GM21515 (cell line): ENCODE results near the gene GRIK5.
"Not testable (repeated sequence)": the region's sequence is repeated elsewhere in the genome, so short reads cannot be mapped to it uniquely, and the experiment has no call there.

Source experiments
- ATAC-seq: cut with Tn5 transposase; IDR thresholded peaks from one replicate; pipeline ENCODE4 v1.9.1; 2021; ENCODE audit not compliant: unreplicated experiment

Gene GRIK5

DNA sequence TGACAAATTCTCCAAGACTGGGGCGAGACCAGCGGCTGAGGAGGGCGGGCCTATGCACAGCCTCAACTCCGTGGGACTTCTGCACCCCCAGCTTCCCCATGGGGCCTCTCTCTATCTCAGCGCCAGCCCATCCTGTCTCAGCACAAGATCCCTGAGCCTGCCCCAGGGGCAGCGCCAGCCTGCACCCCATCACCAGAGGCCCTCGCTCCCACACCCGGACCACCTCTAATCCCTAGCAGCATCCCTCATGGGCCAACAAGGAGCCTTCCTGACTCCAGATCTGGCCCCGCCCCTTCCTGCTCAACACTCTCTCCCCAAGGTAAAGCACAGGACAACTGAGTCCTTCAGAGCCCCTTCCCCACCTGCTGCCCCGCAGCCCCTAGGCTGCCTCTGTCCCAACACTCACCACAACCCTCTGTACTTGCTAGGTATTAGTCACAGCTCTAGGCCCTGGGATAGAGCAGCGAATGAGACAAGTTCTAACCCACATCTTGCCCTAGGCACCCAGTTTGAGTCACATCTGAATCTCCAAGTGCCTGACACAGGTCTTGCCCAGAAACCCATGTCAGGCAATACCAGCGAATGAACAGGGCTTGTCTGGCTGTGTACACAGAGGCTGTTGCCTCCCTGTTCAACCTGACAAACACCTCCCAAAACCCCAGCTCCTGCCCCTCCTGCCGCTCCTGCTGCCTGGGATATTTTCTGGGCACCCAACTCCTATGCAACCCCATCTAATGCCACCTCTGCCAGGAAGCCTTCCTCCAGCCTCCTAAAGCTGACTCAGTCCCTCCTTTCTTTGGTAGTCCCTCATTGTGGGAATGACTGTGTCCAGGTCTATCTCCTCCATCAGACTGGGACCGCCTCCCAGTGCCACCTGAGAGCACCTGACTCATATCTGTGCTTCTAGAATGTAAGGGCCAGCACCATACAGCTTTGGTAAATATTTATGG, 18.6 kb downstream of the GRIK5 start:
- ATAC-seq = no peak

DNA sequence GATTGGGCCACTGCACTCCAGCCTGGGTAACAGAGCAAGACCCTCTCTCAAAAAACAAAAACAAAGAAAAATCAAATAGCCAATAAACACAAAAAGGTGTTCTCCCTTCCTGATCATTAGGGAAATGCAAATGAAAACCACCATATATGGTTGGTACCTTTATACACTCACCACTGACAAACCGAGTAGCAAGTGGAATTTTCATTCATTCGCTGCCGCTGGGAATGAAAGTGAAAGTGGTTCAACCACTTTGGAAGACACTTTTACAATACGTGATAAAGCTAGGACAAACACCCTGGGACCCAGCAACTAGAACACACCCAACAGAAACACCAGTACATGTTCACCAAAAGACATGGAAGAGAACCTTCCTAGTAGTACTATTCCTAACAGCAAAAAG, 21.0 kb downstream of the GRIK5 start:
- no peak for ATAC-seq

DNA sequence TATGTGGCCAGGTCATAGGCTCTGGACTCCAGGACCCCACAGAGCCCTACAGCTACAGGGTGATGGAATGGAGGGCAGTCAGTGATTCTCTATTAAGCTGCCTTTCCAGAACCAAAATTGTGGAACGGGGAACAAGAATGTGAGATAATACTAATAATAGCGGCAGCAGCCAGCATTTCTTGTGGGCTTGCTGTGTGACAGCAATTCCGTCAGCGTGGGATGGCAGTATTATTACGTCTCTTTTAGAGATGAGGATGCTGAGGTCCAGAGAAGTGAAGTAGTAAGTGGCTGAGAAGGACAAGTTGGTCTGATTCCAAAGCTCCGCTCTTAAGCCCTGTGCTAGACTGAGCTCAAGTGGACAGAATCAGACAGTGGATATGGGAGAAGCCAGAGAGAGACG, 24.4 kb downstream of the GRIK5 start:
- no peak for ATAC-seq

DNA sequence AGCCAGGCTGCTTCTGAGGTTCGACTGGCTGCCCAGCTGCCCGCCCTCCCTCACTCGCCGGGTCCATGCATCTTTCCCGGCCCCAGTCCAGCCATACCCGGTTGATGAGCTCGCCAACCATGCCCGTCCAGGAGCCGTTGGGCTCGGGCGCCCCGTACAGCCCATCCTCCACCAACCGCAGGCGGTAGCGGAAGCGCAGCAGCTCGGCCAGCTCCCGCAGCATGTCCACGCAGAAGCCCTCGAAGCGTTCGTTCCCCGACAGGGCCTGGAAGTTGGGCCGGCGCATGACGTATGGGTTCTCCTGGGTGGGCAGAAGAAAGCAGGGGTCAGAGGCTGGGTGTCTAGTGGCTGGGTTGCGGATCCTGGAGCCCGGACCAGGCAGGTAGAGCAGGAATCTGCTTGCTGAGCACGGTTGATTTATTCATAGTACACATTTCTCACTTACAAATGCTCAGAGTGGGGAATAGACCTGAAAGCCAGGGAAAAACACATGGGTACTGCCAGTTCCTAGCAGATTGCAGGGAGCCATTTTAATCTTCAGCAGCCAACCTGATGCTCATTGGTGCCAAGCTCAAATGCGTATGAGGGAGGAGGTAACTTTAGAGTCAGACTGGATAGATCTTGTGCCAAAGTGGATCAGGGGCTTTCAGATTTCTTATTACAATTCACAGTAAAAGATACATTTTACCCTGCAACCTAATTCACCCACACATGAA, 27.4 kb downstream of the GRIK5 start:
- ATAC-seq = no peak

DNA sequence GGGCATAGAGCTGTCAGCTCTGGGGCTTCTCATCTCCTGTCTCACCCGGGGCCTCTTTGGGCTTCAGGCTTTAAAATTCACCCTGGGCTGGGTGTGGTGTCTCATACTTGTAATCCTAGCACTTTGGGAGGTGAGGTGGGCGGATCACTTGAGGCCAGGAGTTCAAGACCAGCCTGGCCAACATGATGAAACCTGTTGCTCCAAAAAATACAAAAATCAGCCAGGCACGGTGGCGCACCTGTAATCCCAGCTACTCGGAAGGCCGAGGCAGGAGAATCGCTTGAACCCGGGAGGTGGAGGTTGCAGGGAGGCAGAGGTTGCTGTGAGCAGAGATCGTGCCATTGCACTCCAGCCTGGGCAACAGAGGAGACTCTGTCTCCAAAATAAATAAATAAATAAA, 29.5 kb downstream of the GRIK5 start:
- ATAC-seq = not testable (repeated sequence)

DNA sequence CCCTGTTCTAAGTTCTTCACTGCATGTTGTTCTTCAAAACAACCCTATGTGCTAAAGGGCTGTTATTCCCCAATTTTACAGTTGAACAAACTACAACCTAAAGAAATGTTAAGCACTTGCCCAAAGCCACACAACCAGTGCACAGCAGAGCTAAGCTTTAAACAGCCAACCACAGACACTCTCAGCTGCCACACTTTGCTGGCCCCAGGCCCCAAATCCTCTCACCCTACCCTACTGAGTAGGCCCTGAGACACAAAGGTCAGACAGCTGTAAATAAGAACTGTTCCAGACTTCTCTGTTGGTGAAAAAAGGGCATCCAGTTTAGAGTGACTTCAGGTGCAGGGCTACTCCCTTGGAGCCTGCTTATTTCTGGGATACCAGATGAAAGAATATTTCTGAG, 30.0 kb downstream of the GRIK5 start:
- ATAC-seq = no peak

DNA sequence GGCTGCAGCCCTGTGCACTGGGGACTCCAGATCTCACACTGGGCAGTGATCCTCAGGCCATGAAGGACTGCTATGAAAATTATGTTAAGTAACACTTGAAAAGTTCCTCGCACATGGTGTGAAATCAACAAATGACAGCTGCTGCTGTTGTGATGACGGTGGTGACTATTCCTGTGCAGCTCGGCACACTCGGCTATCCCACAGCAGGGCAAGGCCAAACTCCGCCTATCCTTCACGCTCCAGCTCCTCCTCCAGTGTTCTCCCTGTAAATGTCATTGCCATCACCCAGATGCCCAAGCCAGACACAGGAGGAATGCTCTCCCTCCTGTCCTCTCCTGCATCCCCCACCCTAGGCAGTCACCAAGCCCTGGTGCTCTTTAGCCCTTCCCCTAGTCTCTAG, 31.3 kb downstream of the GRIK5 start:
- ATAC-seq = no peak

DNA sequence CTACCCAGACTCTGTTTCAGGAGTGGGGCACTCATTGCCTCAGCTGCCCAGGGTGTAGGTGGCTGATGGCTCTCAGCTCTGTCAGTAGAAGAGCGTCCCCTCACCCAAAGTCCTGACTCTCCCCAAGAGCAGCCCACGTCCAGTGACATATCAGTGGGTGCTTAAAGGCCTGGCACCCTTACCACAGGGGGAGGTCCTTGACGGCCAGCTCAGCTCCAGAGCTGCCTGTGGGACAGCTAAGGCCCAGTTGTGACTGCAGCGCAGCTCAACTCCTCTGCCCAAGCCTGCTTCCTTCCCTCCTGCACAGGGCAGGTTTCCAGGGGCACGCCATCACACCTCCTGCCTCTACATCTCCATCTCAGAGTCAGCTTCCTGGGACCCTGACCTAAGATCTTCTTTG, 32.4 kb downstream of the GRIK5 start:
- ATAC-seq = no peak

DNA sequence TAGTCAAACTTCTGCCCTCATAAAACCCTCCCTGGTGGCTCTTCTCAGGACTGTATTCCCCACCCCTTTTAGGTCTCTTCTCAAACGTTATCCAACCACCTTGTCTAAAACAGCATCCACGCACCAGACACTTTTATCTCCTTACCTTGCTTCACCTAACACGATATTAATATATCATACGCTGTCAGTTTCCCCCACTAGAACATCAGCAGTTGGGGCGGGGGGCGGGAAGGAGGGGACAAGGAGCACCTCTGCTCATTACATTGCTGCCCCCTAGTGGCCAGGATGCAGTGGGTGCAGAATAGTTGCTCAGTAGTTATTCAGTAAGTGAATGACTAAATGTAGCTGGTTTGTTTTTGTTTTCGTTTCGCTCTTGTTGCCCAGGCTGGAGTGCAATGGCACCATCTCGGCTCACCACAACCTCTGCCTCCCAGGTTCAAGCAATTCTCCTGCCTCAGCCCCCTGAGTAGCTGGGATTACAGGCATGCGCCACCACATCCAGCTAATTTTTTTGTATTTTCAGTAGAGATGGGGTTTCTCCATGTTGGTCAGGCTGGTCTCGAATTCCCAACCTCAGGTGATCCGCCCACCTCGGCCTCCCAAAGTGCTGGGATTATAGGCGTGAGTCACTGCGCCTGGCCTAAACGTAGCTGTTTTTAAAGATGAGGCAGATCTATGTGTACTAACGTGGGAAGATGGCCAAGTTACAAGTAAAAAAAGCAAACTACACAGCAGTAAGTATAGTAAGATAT, 35.2 kb downstream of the GRIK5 start:
- ATAC-seq = not testable (repeated sequence)

DNA sequence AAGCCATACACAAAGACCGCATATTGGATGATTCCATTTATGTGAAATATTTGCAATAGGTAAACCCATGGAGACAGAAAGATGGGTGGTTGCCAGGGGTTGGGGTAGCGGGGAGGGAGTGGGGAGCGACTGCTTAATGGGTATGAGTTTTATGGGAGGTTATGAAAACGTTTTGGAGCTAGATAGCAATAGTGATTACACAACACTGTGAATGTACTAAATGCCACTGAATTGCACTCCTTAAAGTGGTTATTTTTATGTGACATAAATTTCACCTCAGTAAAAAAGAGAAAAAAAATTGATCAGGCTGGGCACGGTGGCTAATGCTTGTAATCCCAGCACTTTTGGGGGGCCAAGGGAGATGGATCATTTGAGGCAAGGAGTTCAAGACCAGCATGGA, 36.6 kb downstream of the GRIK5 start:
- no peak for ATAC-seq

DNA sequence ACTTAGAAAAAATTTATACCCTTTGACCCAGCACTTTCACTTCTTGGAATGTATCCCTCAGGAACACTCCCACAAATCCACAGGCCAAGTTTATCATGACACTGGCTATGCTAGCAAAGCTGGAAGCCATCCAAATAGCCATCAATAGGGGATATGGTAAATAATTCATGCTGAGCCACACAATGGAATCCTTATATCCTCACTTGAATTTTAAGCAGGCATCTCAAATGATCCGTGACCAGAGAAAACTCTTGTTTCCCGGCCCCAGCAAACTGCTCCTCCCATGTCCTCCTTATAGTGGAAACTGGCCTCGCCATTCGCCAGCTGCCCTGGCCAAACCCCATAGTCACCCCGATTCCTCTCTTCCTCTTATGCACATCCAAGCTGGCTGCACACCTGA, 37.6 kb downstream of the GRIK5 start:
- ATAC-seq = no peak

DNA sequence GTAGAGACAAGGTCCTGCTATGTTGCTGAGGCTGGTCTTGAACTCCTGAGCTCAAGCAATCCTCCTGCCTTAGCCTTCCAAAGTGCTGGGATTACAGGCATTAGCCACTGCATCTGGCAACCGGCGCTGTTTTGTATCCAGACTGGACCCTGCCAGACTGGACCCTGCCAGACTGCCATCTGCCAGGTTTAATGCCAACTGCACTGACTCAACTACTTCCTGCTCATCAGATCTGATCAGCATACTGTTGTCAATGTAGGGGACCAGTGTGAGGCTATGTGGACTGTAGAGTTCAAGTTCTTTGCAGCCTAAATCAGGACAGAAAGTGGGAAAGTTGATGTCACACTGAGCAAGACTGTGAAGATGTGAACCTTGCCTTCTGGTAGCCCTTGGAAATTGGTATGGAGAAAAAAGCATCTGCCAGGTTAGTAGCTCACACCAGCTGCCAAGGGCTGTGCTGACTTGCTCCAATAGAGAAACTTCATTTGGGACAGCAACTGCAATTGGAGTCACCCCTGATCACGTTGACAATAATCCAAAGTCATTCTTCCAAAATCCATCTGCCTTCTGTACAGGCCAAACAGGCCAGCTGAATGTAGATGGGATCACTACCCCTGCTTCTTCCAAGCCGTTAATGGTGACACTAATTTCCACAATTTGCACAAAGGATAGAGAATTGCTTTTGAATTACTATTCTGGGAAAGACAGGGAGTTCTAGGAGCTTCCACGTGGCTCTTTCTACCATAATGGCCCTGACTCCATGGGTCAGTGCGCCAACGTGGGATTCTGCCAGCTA, 39.2 kb downstream of the GRIK5 start:
- no peak for ATAC-seq

DNA sequence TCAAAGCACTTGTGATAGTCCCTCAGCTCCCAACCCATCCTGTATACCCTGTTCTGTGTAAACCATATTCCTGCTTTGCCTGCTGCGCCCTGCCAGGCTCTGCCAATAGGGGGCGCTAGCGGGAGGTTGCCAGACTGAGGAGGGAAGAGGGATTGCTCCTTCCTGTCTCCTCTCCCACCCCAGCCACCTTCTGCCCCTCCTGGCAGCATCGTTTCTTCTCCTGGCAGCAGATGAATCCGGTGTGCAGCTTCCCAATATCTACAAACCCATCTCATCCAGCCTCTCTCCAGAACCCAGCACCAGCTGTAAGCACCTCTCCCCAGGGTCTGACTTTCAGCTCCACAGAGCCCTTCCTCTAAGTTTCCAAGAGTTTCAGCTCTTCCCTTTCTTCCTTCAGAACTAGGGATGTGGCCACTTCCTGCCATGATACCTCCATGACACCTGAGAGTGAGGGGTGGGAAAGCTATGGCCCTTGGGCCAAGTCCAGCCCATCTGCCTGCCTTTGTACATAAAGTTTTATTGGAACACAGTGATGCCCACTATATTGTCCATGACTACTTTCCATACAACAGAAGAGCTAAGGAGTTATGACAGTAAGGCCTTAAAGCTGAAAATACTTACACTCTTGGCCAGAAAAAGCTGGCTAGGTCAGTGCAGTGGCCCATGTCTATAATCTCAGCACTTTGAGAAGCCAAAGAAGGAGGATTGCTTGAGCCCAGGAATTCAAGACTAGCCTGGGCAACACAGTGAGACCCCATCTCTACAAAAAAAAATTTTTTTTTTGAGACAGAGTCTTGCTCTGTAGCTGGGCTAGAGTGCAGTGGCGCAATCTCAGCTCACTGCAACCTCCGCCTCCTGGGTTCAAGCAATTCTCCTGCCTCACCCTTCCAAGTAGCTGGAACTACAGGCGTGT, 41.4 kb downstream of the GRIK5 start:
- ATAC-seq = no peak

DNA sequence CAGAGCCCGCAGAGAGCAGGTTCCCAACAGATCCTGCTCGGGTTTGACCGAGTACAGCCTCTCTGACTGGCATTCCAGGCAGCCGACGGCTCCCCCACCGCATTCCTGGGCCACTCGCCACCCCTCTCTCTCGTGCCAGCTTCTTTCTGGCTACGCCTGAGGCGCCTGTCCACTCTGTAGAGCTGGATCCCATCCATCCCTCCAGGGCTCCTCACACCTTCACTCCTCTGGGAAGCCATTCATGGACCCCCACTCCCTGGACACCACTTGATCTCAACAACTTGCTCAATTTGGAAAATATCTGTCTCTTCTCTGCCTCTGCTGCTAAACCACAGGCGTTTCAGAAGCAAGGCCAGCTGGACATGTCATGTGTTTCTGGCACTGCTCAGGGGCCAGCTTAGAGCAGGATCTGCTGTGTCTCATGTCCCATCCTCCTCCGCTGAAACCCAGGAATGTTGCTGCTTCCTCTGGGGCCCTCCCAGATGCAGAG, 45.3 kb downstream of the GRIK5 start:
- no peak for ATAC-seq

DNA sequence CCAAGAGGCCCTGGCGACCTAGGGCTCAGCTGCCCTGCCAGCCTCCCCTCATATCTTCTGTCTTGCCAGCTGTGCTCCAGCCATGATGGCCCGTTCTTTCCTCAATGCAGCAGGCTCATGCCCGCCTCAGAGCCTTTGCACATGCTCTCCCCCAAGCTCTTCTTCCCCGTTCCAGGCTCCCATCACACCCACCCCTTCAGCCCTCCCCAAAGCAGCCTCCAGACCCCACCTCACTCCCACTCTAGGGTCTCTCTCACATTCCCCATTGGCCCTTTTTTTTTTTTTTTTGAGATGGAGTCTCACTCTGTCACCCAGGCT, 46.1 kb downstream of the GRIK5 start:
- ATAC-seq = no peak

DNA sequence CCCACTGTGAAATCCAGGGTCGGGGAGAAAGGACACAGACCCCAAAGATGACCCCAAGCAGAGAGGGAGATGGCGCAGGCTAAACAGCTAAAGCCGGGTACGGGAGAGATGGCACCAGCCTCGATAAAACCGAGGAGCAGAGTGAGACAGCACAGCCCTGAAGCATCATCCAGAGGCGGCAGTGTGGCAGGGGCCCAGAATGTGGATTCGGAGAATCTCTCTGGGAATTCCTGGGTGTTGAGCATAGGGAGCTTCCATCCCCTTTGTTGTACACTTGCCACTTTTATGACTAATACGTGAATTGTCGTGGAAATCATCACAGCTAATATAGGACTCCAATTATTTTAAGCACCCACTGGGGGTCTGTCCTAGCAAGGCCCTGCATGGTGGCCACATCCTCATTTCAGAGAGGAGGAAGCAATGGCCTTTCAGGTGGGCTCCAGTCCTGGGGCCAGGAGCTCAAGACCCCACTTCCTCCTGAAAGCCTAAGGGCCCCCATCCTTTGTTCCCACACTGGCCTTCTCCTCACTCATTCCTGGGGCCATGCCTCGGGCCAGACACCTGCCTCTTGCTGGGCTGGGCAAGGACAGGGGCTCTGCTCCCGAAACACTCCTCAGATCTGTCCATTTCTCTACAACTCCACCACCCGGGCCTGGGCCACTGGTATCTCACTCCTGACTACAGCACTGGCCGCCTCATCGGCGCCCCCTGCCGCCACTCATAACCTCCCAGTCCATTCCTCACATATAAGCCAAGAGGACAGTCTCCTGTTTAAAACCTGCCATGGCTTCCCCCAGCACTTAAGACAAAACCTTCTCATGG, 46.7 kb downstream of the GRIK5 start:
- ATAC-seq = no peak

DNA sequence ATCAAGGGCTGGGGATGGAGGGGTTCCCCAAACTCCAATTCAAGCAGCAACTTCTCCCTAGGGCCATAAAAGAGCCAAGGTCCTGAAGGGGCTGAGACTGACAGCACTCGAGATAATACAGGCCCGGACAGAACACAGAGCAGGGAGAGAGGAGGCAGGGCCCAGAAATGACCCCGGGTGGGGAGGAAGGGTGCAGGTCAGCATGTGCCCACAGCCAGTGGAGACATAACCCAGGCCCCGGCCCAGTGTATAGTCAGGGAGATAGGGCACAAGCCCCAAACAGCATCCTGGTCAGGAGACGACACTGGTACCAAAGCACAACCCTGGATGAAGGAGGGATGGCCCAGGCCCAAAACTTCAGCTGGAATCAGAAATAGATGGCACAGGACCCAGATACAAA, 47.4 kb downstream of the GRIK5 start:
- no peak for ATAC-seq

DNA sequence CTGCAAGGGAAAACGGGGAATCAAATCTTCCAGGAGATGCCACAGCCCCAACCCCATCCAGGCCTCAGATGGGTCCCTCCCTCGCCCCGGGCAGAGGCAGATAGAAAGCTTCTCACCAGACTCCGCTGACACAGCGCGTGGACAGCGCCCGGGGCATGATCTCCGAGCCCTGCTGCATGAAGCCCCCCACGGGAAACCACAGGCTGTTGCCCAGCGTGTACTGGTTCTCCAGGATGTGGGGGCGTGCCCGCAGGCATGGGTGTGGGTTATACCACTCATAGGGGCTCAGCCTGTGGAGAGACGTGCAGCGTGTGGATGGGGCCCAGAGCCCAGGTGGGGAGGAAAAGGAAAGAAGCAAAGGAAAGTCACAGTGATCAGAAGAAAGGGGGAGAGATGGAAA, 48.8 kb downstream of the GRIK5 start:
- no peak for ATAC-seq
